ENCODE results near the gene IKZF2.

The IKZF2 gene

DNA sequence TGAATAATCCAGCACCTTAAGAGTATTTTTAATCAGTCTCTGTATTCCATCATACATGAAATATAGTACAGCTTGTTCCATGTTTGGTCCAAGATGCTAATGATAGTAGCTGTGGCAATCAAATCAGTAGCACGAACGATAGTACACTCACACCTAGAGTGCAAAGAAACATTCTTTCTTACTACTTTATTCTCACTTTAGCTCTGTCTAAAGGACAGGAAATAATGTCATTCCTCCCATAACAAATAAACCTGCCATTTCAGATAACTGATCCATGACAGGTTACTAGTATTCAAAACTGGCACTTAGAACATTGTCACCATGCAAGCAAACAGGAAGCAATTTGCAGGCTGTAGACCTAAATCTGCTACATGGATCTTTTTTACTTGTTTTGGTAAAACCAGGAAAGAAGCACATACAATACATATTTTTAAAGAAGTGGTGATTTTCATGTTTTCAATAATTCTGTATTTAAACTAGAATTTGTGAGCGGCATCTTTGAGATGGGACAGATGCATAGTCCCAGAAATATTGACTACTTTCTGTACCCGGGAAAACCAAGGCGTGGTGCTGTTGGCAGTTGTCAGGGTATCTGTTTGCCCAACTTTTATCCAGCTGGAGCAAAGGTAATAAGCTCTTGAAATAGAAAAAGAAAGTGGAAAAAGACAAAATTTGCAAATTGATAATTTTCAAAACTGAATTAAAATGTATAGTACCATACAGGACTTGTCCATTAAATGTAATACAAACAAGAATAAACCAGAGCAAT, 49.5 kb downstream of the IKZF2 start:
- H3K27me3 Mint-ChIP-seq = no peaks in the 10 kb centered on the region
- H3K4me3 Mint-ChIP-seq = no peak overlapping the region
- DNase-seq (ENCODE audit: low spot score in 2 of 2) (no peak), ATAC-seq (ENCODE audit: low read depth) (no peak)
- no peaks in the 10 kb centered on the region for H3K36me3 Mint-ChIP-seq
- peaks cover 2% of the 10 kb centered on the region for H3K4me1 Mint-ChIP-seq
- H3K27ac Mint-ChIP-seq = no peak overlapping the region
- no peaks in the 10 kb centered on the region for H3K9me3 Mint-ChIP-seq

DNA sequence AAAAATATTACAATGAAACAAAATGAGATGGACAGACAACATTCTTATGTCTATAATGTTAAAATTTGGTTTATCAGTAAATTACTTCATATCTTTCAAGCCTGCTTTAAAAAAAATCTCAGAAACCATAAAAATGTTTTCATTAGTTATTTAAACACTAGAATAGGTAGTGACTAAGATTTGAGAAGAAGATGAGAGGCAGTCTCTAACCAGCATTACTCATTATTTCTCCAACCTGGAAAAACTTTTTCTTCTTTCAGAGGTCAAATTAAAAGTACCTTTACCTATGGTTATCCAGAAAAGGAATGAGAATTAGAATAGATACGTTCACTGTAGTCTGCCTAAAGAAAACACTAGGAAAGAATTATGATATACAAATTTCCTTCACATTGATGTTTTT, 50.3 kb downstream of the IKZF2 start:
- H3K4me3 Mint-ChIP-seq = no peak overlapping the region
- peaks cover 2% of the 10 kb centered on the region for H3K4me1 Mint-ChIP-seq
- DNase-seq (ENCODE audit: low spot score in 2 of 2) (no peak), ATAC-seq (ENCODE audit: low read depth) (no peak)
- no peaks in the 10 kb centered on the region for H3K27me3 Mint-ChIP-seq
- no peak overlapping the region for H3K27ac Mint-ChIP-seq
- H3K9me3 Mint-ChIP-seq = no peaks in the 10 kb centered on the region
- H3K36me3 Mint-ChIP-seq = no peaks in the 10 kb centered on the region

DNA sequence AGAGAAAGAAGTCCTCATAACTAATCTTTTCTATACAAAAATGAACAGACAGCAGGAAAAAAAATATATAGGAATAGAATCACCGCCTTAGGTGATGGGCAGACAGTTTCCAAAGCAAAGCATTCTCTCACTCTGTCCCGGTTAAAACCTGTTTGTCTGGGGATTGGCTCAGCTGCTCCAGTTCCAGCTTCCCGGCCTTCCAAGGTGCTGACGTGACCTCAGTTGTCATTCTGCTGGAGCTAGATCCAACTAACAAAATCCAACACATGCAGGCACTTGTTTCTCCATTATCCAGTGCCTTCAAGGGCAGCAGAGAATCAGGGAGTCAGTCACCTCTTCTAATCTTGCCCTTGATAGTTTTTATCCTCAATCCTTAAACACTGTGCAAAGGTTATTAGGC, 52.8 kb downstream of the IKZF2 start:
- no peak for ATAC-seq (ENCODE audit: low read depth)
- Mint-ChIP-seq H3K4me1 (peaks cover 2% of the 10 kb centered on the region), H3K27me3 (no peaks in the 10 kb centered on the region), H3K9me3 (no peaks in the 10 kb centered on the region), H3K27ac (no peak overlapping the region), H3K36me3 (no peaks in the 10 kb centered on the region), H3K4me3 (no peak overlapping the region)
- no peak for DNase-seq (ENCODE audit: low spot score in 2 of 2)

DNA sequence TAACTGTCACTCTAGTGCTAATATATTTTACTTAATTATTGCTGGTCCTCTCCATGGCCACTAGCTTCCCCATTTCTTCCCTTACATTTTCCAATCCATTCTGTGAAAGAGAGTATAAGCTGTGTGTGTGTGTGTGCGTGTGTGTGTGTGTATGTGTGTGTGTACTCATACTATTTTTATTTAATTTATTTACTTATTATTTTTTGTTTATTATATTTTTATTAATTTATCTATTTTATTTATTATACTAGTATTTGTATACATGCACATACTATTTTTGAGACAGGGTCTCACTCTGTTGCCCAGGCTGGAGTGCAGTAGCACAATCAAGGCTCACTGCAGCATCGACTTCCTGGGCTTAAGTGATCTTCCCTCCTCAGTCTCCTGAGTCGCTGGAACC, 59.6 kb downstream of the IKZF2 start:
- H3K36me3 Mint-ChIP-seq = no peaks in the 10 kb centered on the region
- H3K27me3 Mint-ChIP-seq = no peaks in the 10 kb centered on the region
- no peaks in the 10 kb centered on the region for H3K4me1 Mint-ChIP-seq
- no peak for DNase-seq (ENCODE audit: low spot score in 2 of 2)
- no peak overlapping the region for H3K27ac Mint-ChIP-seq
- no peak overlapping the region for H3K4me3 Mint-ChIP-seq
- no peak for ATAC-seq (ENCODE audit: low read depth)
- no peaks in the 10 kb centered on the region for H3K9me3 Mint-ChIP-seq

DNA sequence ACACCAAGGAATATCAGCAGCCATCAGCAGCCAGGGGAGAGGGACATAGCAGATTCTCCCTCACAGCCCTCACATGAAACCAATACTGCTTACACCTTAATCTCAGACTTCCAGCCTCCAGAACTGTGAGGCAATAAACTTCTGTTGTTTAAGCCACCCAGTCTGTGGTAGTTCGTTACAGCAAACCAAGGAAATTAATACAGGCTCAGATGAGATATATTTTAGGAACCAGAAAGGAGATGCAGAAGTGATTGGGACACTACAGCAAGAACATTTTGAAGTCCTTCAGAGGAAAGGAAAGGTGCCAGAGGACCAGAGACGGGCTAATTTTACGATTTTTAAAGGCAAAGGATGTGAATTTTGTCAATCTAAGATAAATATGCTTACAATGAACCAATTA, 60.6 kb downstream of the IKZF2 start:
- no peak overlapping the region for H3K27ac Mint-ChIP-seq
- H3K9me3 Mint-ChIP-seq = no peaks in the 10 kb centered on the region
- no peak for ATAC-seq (ENCODE audit: low read depth)
- no peak overlapping the region for H3K4me3 Mint-ChIP-seq
- DNase-seq (ENCODE audit: low spot score in 2 of 2) = no peak
- H3K27me3 Mint-ChIP-seq = no peaks in the 10 kb centered on the region
- H3K4me1 Mint-ChIP-seq = no peaks in the 10 kb centered on the region
- no peaks in the 10 kb centered on the region for H3K36me3 Mint-ChIP-seq

DNA sequence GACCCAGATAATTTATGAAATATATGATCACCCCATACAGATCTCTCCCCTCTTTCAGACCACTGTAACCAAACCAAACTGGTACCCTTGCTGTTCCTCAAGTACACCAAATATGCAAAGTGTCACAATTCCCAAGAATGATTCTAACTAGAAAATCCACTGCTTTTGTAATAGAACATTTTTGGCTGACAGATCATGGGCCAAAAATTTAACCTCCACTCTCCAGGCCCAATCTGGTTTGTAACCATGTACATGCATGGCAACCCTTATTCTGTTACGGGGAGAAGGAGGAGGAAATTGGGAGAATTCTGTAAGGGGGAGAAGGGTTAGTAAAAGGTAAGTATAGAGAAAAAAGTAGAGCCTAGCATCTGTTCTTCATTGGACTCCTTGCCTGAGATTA, 62.0 kb downstream of the IKZF2 start:
- no peaks in the 10 kb centered on the region for H3K27me3 Mint-ChIP-seq
- no peak for DNase-seq (ENCODE audit: low spot score in 2 of 2)
- no peaks in the 10 kb centered on the region for H3K4me1 Mint-ChIP-seq
- no peak overlapping the region for H3K4me3 Mint-ChIP-seq
- H3K9me3 Mint-ChIP-seq = no peaks in the 10 kb centered on the region
- no peak for ATAC-seq (ENCODE audit: low read depth)
- H3K27ac Mint-ChIP-seq = no peak overlapping the region
- no peaks in the 10 kb centered on the region for H3K36me3 Mint-ChIP-seq

DNA sequence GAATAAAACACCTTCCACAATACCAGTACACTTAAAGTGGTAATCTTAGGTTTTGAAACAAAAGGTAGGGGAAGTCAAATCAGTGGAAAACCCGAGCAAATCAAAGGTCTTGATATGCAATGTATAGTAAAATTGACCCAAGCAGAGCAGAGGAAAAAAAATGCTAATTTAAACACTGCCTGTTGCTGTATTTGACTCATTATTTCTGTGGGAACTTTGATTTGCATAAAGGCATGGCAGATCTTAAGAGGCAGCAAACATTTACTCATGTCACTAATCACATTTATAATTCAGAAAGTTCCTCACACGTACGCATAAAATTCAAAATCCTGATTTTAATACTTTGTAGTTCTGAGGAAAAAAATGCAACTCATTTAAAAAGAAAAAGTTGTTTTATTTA, 64.4 kb downstream of the IKZF2 start:
- ATAC-seq (ENCODE audit: low read depth) (no peak), DNase-seq (ENCODE audit: low spot score in 2 of 2) (no peak)
- H3K9me3 Mint-ChIP-seq = no peaks in the 10 kb centered on the region
- no peaks in the 10 kb centered on the region for H3K27me3 Mint-ChIP-seq
- H3K4me3 Mint-ChIP-seq = no peak overlapping the region
- H3K4me1 Mint-ChIP-seq = no peaks in the 10 kb centered on the region
- H3K27ac Mint-ChIP-seq = no peak overlapping the region
- H3K36me3 Mint-ChIP-seq = no peaks in the 10 kb centered on the region

DNA sequence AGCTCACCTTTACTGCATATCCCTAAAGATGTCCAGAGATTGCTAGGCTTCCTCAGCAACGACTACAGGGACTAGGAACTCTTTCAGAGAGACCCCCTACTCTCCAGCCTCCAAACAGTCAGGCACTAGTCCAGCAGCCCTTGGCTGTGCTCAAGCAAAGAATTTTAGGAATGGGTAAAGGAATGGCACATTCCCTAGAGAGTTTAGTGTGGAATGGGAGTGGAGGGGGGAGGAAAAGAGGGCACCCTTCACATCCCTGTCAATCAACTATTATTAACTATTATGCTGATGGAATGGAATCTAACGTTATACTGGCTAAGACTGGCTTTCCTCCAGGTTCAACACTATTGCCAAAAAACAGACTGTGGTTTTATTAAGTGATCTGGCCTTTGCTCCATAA, 64.8 kb downstream of the IKZF2 start:
- H3K36me3 Mint-ChIP-seq = no peaks in the 10 kb centered on the region
- no peak overlapping the region for H3K27ac Mint-ChIP-seq
- ATAC-seq (ENCODE audit: low read depth) (no peak), DNase-seq (ENCODE audit: low spot score in 2 of 2) (no peak)
- no peak overlapping the region for H3K4me3 Mint-ChIP-seq
- H3K27me3 Mint-ChIP-seq = no peaks in the 10 kb centered on the region
- no peaks in the 10 kb centered on the region for H3K9me3 Mint-ChIP-seq
- H3K4me1 Mint-ChIP-seq = no peaks in the 10 kb centered on the region

DNA sequence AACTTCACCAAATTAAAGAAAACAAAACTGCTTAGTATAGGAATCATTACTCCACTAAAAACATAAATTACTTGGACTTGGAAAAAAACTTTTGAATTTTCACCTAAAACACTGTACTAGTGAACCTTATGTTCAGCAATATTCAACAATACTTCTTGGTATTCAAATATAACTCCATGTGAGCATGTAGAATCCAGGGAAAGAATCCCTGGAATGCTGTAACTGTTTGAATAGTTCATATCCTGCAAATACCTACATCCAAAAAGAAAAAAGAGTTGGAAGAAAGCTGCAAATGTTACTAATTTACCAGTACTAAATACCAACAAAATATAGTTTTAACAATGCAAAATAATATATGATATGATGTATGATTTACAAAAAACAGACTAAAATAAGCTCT, 65.4 kb downstream of the IKZF2 start:
- H3K9me3 Mint-ChIP-seq = no peaks in the 10 kb centered on the region
- H3K27ac Mint-ChIP-seq = no peak overlapping the region
- no peak for ATAC-seq (ENCODE audit: low read depth)
- no peak overlapping the region for H3K4me3 Mint-ChIP-seq
- DNase-seq (ENCODE audit: low spot score in 2 of 2) = no peak
- H3K4me1 Mint-ChIP-seq = no peaks in the 10 kb centered on the region
- H3K27me3 Mint-ChIP-seq = no peaks in the 10 kb centered on the region
- no peaks in the 10 kb centered on the region for H3K36me3 Mint-ChIP-seq

DNA sequence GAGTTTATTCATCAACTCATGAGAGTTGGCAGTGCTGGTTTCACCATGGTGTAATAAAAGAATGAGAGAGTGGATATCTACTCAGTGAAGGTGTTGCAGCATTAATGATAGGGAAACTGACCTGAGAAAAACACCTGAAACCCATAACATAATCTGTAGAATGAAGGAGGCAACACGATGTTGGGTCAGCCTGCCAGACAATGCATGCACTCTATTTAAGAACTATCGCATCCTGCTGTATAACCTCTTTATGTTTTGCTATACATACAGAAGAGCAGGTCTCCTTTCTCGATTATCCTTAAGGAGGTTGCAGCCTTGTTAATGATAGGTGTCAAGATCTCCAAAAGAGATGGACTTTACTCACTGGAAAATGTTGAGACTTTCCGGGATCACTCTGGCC, 65.9 kb downstream of the IKZF2 start:
- no peak for ATAC-seq (ENCODE audit: low read depth)
- H3K4me3 Mint-ChIP-seq = no peak overlapping the region
- no peak overlapping the region for H3K27ac Mint-ChIP-seq
- H3K27me3 Mint-ChIP-seq = no peaks in the 10 kb centered on the region
- no peaks in the 10 kb centered on the region for H3K4me1 Mint-ChIP-seq
- DNase-seq (ENCODE audit: low spot score in 2 of 2) = no peak
- no peaks in the 10 kb centered on the region for H3K9me3 Mint-ChIP-seq
- no peaks in the 10 kb centered on the region for H3K36me3 Mint-ChIP-seq

DNA sequence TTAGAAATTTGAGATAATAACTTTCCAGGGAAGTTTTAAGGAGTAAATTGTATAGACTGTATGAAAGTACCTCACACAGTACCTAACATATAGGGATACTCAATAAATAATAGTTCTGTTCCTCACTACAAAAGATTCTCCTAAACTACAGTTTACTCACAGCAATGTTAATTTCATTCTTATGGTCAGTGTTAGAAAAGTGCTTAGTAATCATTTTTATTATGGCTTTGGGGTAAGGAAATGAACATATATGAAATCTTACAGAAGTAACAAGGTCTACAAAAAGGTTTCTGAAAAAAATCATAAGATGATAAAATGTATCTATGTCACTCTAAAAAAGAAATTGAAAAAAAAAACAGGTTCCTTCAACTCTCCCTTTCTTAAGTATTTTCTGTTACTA, 67.2 kb downstream of the IKZF2 start:
- Mint-ChIP-seq H3K36me3 (no peaks in the 10 kb centered on the region), H3K27me3 (no peaks in the 10 kb centered on the region), H3K27ac (no peak overlapping the region), H3K4me1 (no peaks in the 10 kb centered on the region), H3K4me3 (no peak overlapping the region), H3K9me3 (no peaks in the 10 kb centered on the region)
- DNase-seq (ENCODE audit: low spot score in 2 of 2) (no peak), ATAC-seq (ENCODE audit: low read depth) (no peak)

DNA sequence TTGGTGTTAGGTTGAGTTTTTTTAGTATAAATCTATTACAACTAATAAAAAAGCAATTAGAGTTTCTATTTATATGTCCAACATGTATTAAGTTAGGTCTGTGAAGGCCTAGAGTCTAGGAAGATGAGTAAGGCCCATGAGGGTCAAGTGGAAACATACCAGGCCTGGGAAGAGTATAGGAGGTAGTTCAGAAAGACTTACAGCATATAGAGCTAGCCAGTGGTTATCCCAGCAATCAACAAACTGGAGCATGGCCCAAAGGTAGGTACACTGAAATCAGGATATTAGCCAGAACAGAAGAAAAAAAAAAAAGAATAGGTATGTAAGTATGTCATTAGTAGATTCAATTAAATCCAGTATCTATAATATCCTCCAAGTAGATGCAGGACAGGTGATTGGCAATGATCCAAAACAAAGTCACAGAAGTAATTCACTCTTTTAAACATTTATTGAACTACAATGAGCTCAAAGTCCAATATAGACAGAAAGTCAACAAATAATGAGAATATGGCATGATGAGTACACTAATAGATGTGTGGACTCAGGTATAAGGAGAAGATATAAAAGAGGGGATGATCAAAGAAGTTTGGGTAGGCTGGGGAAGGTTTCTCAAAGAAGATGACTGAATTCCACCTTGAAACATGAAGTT, 70.3 kb downstream of the IKZF2 start:
- no peak overlapping the region for H3K4me3 Mint-ChIP-seq
- DNase-seq (ENCODE audit: low spot score in 2 of 2) = no peak
- H3K36me3 Mint-ChIP-seq = no peaks in the 10 kb centered on the region
- H3K4me1 Mint-ChIP-seq = no peaks in the 10 kb centered on the region
- H3K27ac Mint-ChIP-seq = no peak overlapping the region
- H3K9me3 Mint-ChIP-seq = no peaks in the 10 kb centered on the region
- peaks cover 1% of the 10 kb centered on the region for H3K27me3 Mint-ChIP-seq
- no peak for ATAC-seq (ENCODE audit: low read depth)

DNA sequence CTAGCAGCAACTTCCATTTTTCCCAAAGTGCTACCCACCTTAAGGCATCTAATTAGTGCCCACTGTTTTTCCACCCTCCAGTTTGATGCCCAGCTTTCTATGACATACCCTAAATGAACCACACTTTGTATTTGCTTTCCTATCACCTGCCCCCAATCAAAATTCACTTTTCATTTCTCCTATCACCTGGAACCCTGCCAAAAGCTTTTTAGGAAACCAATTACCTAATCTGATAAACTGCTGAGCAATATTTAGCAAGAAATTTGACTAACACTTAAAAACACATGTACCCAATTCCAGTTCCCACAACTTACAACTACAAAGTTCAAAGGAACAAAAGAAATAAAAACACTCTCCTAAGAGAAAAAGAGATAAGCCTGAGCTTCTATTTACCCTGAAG, 71.7 kb downstream of the IKZF2 start:
- Mint-ChIP-seq H3K9me3 (no peaks in the 10 kb centered on the region), H3K27me3 (peaks cover 1% of the 10 kb centered on the region), H3K4me3 (no peak overlapping the region), H3K27ac (no peak overlapping the region), H3K4me1 (no peaks in the 10 kb centered on the region), H3K36me3 (no peaks in the 10 kb centered on the region)
- DNase-seq (ENCODE audit: low spot score in 2 of 2) = no peak
- ATAC-seq (ENCODE audit: low read depth) = no peak

DNA sequence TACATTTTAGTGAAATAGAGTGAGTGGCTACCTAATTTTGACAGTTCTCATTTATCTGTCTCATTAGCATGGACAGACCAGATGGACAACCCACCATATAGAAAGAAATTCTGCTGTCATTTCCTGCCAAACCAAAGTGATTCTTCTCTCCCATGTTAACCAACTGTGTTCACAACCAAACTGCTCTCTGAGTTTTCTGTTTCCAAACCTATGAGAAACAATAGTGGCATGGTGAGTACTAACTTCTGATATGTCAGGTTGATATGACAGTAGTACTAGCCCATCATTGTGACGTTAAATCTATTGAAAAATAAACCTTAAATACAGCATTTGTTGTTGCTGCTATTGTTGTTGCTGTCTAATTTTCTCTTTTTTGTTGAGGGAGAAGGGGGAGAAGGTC, 72.7 kb downstream of the IKZF2 start:
- Mint-ChIP-seq H3K9me3 (no peaks in the 10 kb centered on the region), H3K27me3 (peaks cover 1% of the 10 kb centered on the region), H3K4me3 (no peak overlapping the region), H3K27ac (no peak overlapping the region), H3K36me3 (no peaks in the 10 kb centered on the region), H3K4me1 (no peaks in the 10 kb centered on the region)
- ATAC-seq (ENCODE audit: low read depth) (no peak), DNase-seq (ENCODE audit: low spot score in 2 of 2) (no peak)

DNA sequence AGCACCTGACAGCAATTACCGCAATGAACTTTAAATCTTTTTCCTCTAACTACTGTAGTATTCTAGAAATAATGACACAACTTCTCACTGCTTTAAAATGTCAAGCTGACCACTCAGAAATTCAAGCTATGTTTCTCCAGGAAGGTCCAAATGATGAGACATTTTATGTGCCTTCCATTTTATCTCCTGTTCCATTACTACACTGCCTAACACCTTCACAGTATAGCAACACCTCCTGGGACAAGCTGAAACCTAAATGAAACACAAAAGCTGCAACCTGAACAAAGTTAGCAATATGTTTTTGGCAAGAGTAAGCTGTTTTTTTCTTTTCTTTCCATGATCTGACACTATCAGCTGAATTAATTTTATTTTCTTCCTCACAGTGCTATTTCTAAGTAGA, 81.9 kb downstream of the IKZF2 start:
- no peak for DNase-seq (ENCODE audit: low spot score in 2 of 2)
- H3K4me3 Mint-ChIP-seq = no peak overlapping the region
- H3K4me1 Mint-ChIP-seq = peaks cover 2% of the 10 kb centered on the region
- no peak overlapping the region for H3K27ac Mint-ChIP-seq
- ATAC-seq (ENCODE audit: low read depth) = no peak
- no peaks in the 10 kb centered on the region for H3K36me3 Mint-ChIP-seq
- peaks cover 4% of the 10 kb centered on the region for H3K27me3 Mint-ChIP-seq
- no peaks in the 10 kb centered on the region for H3K9me3 Mint-ChIP-seq
